K562 (cell line): Measurements from ENCODE around the gene EIF4G1. TPM values are rescaled to one million over a fixed set of nuclear protein-coding genes. Genes with fewer than 3 reads are reported as not detected.

Experiments
- ARHGAP35 ChIP-seq: fragments of 450-650 bp; IDR thresholded peaks from 2 replicates; pipeline ENCODE4 v1.6.1; 2018; ENCODE audit not compliant: partially characterized antibody
- CBX2 ChIP-seq: fragments of 200-600 bp; sonication (generic); IDR thresholded peaks from one replicate; pipeline ENCODE4 v1.6.1; 2012; ENCODE audit warnings: mild to moderate bottlenecking, low read length, inconsistent platforms; ENCODE audit not compliant: insufficient read depth, poor library complexity, severe bottlenecking
- DDX20 ChIP-seq: fragments of 450-650 bp; IDR thresholded peaks from 2 replicates; pipeline ENCODE4 v1.6.1; 2016; ENCODE audit warnings: missing genetic modification characterization, low read depth, mild to moderate bottlenecking, missing compliant biosample characterization, moderate library complexity
- ERF ChIP-seq: fragments of 450-650 bp; formaldehyde crosslinking; IDR thresholded peaks from 2 replicates; pipeline ENCODE4 v1.4.0; 2020; ENCODE audit warnings: mild to moderate bottlenecking, mixed read lengths
- KAT7 ChIP-seq: sonication (generic); formaldehyde crosslinking; IDR thresholded peaks from 2 replicates; pipeline ENCODE4 v1.8.0; 2022; ENCODE audit warnings: missing genetic modification reagents, mild to moderate bottlenecking, borderline replicate concordance
- KDM5B ChIP-seq: fragments of 200-600 bp; sonication (generic); IDR thresholded peaks from 2 replicates; pipeline ENCODE4 v1.6.1; 2012; ENCODE audit warnings: low read depth, mild to moderate bottlenecking, moderate library complexity, low read length, control low read depth, inconsistent platforms; ENCODE audit not compliant: insufficient replicate concordance
- L3MBTL2 ChIP-seq: fragments of 450-650 bp; IDR thresholded peaks from 2 replicates; pipeline ENCODE4 v1.6.1; 2016; ENCODE audit warnings: mild to moderate bottlenecking, moderate library complexity
- MYC ChIP-seq, 2 experiments: fragments of 250-450 bp in 1 of 2; sonication (Bioruptor Pico) in 1 of 2; IDR thresholded peaks; 2 replicates each; pipeline versions ENCODE4 v1.5.1 to v1.6.1; 2012 to 2021; ENCODE audit warnings: low read depth in 2 of 2, borderline replicate concordance in 1 of 2, improper control_type of control experiment in 1 of 2, low read length in 1 of 2, mild to moderate bottlenecking in 1 of 2, moderate library complexity in 1 of 2
- PHB ChIP-seq: fragments of 250-450 bp; sonication (Bioruptor Pico); IDR thresholded peaks from 2 replicates; pipeline ENCODE4 v1.5.0; 2021
- PML ChIP-seq: IDR thresholded peaks from 2 replicates; pipeline ENCODE4 v1.6.1; 2012; ENCODE audit warnings: low read length, inconsistent platforms
- ZFP30 ChIP-seq: fragments of 250-450 bp; sonication (Bioruptor Pico); IDR thresholded peaks from 2 replicates; pipeline ENCODE4 v1.8.0; 2022; ENCODE audit warnings: moderate library complexity, mild to moderate bottlenecking, inconsistent platforms, borderline replicate concordance
- ZFPM2 ChIP-seq: fragments of 250-450 bp; sonication (Bioruptor Pico); IDR thresholded peaks from 2 replicates; pipeline ENCODE4 v1.5.1; 2022; ENCODE audit warnings: mild to moderate bottlenecking
- ZNF217 ChIP-seq: sonication (generic); formaldehyde crosslinking; IDR thresholded peaks from 2 replicates; pipeline ENCODE4 v1.8.0; 2022; ENCODE audit warnings: mild to moderate bottlenecking, missing genetic modification reagents
- ZNF57 ChIP-seq: fragments of 450-650 bp; formaldehyde crosslinking; IDR thresholded peaks from 2 replicates; pipeline ENCODE4 v1.4.0; 2020; ENCODE audit warnings: mild to moderate bottlenecking, moderate library complexity
- ZNF75A ChIP-seq: fragments of 450-650 bp; formaldehyde crosslinking; IDR thresholded peaks from 2 replicates; pipeline ENCODE4 v1.4.0; 2020; ENCODE audit warnings: mild to moderate bottlenecking
- ZNF79 ChIP-seq: fragments of 250-450 bp; sonication (Bioruptor Pico); IDR thresholded peaks from 2 replicates; pipeline ENCODE4 v1.4.0; 2020; ENCODE audit warnings: low read depth, mild to moderate bottlenecking, moderate library complexity
- polyA plus RNA-seq, 8 experiments: library from polyadenylated mRNA; depleted of rRNA in 4 of 8; stranded (reverse) in 5 of 8; unstranded in 3 of 8; fragments of >200 nt; fragmentation: Nextera tagmentation in 2 of 8; fragmentation: Illumina TruSeq in 1 of 8; extraction: Ambion mirVana in 2 of 8; extraction: Trizol in 1 of 8; gene quantifications; 2 replicates each; pipeline versions ENCODE4 v1.2.1 to v1.2.3, GENCODE V29; 2011 to 2014; ENCODE audit warnings: inconsistent platforms in 1 of 8, missing spikeins in 1 of 8
- total RNA-seq, 7 experiments: library from RNA; depleted of rRNA in 6 of 7; stranded (reverse); fragments of >200 nt in 6 of 7; fragmentation: Illumina TruSeq in 2 of 7; extraction: Trizol in 2 of 7; gene quantifications; 2 replicates each; pipeline versions ENCODE4 v1.2.1 to v1.2.3, GENCODE V29; 2011 to 2021; ENCODE audit warnings: low replicate concordance in 1 of 7
- TF ChIP-seq, protein P1 (sequence below): sonication (generic); formaldehyde crosslinking; IDR thresholded peaks from 2 replicates; pipeline ENCODE4 v1.8.1; 2022; ENCODE audit warnings: missing genetic modification reagents
- TF ChIP-seq, protein P2 (sequence below): sonication (generic); formaldehyde crosslinking; IDR thresholded peaks from 2 replicates; pipeline ENCODE4 v1.8.0; 2022; ENCODE audit warnings: missing genetic modification reagents, mild to moderate bottlenecking, moderate library complexity, borderline replicate concordance
- TF ChIP-seq, protein P3 (sequence below): sonication (generic); formaldehyde crosslinking; IDR thresholded peaks from 2 replicates; pipeline ENCODE4 v1.9.0; 2022; ENCODE audit warnings: mild to moderate bottlenecking, missing genetic modification reagents
- TF ChIP-seq, protein P4 (sequence below): fragments of 250-450 bp; sonication (Bioruptor Pico); IDR thresholded peaks from 2 replicates; pipeline ENCODE4 v1.8.0; 2021; ENCODE audit warnings: borderline replicate concordance, mild to moderate bottlenecking, moderate library complexity; ENCODE audit not compliant: poor library complexity, severe bottlenecking
- TF ChIP-seq, protein P5 (sequence below): sonication (generic); formaldehyde crosslinking; IDR thresholded peaks from 2 replicates; pipeline ENCODE4 v1.8.0; 2022; ENCODE audit warnings: missing genetic modification reagents, mild to moderate bottlenecking, borderline replicate concordance
- TF ChIP-seq, protein P6 (sequence below): conservative IDR thresholded peaks from 2 replicates; pipeline ENCODE4 v1.6.1; 2011; ENCODE audit warnings: low read depth, mild to moderate bottlenecking, low read length; ENCODE audit not compliant: control insufficient read depth

Gene EIF4G1
- total and polyA plus RNA-seq, 9 of the 15 experiments (the other 6 are each of a cell fraction or from before 2014, with no cell fraction given) = 4.6 to 505 (median 155) TPM

DNA sequence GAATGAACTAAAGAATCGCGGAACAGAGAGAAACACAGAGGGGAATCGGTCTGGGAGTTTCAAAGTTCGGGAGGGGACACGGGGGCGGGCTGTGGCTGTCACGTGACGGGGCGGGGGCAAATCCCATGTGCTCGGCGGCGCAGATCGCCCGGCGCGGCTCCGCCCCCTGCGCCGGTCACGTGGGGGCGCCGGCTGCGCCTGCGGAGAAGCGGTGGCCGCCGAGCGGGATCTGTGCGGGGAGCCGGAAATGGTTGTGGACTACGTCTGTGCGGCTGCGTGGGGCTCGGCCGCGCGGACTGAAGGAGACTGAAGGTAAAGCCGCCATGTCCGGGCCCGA is at the start of gene EIF4G1 (continued):
- TF ChIP-seq, protein P1, sequence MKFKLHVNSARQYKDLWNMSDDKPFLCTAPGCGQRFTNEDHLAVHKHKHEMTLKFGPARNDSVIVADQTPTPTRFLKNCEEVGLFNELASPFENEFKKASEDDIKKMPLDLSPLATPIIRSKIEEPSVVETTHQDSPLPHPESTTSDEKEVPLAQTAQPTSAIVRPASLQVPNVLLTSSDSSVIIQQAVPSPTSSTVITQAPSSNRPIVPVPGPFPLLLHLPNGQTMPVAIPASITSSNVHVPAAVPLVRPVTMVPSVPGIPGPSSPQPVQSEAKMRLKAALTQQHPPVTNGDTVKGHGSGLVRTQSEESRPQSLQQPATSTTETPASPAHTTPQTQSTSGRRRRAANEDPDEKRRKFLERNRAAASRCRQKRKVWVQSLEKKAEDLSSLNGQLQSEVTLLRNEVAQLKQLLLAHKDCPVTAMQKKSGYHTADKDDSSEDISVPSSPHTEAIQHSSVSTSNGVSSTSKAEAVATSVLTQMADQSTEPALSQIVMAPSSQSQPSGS (CRISPR knock-in tag) = no peak
- 0 out of 2 replicates have a peak, but pooled peaks have one; percentile 51 for TF ChIP-seq L3MBTL2
- no peak for TF ChIP-seq KAT7
- no peak for TF ChIP-seq ZNF217 (CRISPR knock-in tag)
- TF ChIP-seq, protein P2, sequence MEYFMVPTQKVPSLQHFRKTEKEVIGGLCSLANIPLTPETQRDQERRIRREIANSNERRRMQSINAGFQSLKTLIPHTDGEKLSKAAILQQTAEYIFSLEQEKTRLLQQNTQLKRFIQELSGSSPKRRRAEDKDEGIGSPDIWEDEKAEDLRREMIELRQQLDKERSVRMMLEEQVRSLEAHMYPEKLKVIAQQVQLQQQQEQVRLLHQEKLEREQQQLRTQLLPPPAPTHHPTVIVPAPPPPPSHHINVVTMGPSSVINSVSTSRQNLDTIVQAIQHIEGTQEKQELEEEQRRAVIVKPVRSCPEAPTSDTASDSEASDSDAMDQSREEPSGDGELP = peak; percentile 26; the same call in 1 of the 2 replicates
- peak; percentile 25; the same call in 1 of the 2 replicates for TF ChIP-seq PML
- TF ChIP-seq CBX2 = no peak
- TF ChIP-seq MYC (IDR thresholded peaks at IDR 0.05; ENCODE audit: low read depth, low read length) = peak; percentile 98
- no peak for TF ChIP-seq MYC (CRISPR knock-in tag; IDR thresholded peaks at IDR 0.05; ENCODE audit: borderline replicate concordance, low read depth)
- TF ChIP-seq, protein P3, sequence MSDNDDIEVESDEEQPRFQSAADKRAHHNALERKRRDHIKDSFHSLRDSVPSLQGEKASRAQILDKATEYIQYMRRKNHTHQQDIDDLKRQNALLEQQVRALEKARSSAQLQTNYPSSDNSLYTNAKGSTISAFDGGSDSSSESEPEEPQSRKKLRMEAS (CRISPR knock-in tag) = peak; percentile 89
- TF ChIP-seq, protein P4, sequence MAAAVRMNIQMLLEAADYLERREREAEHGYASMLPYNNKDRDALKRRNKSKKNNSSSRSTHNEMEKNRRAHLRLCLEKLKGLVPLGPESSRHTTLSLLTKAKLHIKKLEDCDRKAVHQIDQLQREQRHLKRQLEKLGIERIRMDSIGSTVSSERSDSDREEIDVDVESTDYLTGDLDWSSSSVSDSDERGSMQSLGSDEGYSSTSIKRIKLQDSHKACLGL (CRISPR knock-in tag) = peak; percentile 46
- no peak for TF ChIP-seq ZFPM2 (CRISPR knock-in tag)
- TF ChIP-seq, protein P5, sequence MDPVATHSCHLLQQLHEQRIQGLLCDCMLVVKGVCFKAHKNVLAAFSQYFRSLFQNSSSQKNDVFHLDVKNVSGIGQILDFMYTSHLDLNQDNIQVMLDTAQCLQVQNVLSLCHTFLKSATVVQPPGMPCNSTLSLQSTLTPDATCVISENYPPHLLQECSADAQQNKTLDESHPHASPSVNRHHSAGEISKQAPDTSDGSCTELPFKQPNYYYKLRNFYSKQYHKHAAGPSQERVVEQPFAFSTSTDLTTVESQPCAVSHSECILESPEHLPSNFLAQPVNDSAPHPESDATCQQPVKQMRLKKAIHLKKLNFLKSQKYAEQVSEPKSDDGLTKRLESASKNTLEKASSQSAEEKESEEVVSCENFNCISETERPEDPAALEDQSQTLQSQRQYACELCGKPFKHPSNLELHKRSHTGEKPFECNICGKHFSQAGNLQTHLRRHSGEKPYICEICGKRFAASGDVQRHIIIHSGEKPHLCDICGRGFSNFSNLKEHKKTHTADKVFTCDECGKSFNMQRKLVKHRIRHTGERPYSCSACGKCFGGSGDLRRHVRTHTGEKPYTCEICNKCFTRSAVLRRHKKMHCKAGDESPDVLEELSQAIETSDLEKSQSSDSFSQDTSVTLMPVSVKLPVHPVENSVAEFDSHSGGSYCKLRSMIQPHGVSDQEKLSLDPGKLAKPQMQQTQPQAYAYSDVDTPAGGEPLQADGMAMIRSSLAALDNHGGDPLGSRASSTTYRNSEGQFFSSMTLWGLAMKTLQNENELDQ (CRISPR knock-in tag) = no peak
- TF ChIP-seq ZNF75A (CRISPR knock-in tag) = no peak
- TF ChIP-seq ZNF57 (CRISPR knock-in tag) = no peak
- TF ChIP-seq DDX20 (tag) = no peak
- no peak for TF ChIP-seq ZFP30 (CRISPR knock-in tag)
- TF ChIP-seq KDM5B = peak; percentile 87
- TF ChIP-seq, protein P6, sequence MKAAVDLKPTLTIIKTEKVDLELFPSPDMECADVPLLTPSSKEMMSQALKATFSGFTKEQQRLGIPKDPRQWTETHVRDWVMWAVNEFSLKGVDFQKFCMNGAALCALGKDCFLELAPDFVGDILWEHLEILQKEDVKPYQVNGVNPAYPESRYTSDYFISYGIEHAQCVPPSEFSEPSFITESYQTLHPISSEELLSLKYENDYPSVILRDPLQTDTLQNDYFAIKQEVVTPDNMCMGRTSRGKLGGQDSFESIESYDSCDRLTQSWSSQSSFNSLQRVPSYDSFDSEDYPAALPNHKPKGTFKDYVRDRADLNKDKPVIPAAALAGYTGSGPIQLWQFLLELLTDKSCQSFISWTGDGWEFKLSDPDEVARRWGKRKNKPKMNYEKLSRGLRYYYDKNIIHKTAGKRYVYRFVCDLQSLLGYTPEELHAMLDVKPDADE = 0 out of 2 replicates have a peak, but pooled peaks have one; percentile 16
- TF ChIP-seq ARHGAP35 = no peak
- TF ChIP-seq ZNF79 (CRISPR knock-in tag) = no peak
- no peak for TF ChIP-seq PHB (CRISPR knock-in tag)
- TF ChIP-seq ERF (CRISPR knock-in tag) = no peak
